GM23338 (cell line): ENCODE results near the gene ORC3.

Experiments used
- CREB1 ChIP-seq: fragments of 250-450 bp; sonication (Bioruptor Pico); IDR thresholded peaks from 2 replicates; pipeline ENCODE4 v1.5.0; 2020; ENCODE audit warnings: low read depth, mild to moderate bottlenecking, moderate library complexity
- TF ChIP-seq, protein P1 (sequence below), 2 experiments: fragments of 200-600 bp in 1 of 2; sonication (generic) in 1 of 2; conservative IDR thresholded peaks; 2 replicates each; pipeline versions ENCODE4 v1.5.1 to v1.6.1; 2016 to 2017; ENCODE audit warnings: antibody characterized with exemption in 2 of 2, low read depth in 2 of 2, mild to moderate bottlenecking in 2 of 2, moderate library complexity in 1 of 2

DNA sequence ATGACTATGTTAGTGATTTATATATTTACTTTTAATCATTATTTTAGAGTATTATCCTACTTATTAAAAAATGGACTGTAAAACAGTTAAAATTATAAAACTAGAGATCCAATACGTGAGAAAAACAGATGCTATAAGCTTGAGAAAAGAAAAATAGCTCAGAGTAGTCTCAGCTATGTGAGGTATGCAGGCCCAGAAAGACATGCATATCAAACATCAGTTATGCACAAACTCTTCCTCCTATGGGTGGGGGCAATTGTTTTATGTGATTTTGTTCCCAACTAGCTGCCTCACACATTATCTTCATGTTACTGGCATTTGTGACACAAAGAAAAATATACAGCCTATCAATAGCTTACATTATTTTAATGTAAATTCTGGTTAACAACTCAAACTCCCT, 28.9 kb upstream of the ORC3 start:
- TF ChIP-seq, protein P1, sequence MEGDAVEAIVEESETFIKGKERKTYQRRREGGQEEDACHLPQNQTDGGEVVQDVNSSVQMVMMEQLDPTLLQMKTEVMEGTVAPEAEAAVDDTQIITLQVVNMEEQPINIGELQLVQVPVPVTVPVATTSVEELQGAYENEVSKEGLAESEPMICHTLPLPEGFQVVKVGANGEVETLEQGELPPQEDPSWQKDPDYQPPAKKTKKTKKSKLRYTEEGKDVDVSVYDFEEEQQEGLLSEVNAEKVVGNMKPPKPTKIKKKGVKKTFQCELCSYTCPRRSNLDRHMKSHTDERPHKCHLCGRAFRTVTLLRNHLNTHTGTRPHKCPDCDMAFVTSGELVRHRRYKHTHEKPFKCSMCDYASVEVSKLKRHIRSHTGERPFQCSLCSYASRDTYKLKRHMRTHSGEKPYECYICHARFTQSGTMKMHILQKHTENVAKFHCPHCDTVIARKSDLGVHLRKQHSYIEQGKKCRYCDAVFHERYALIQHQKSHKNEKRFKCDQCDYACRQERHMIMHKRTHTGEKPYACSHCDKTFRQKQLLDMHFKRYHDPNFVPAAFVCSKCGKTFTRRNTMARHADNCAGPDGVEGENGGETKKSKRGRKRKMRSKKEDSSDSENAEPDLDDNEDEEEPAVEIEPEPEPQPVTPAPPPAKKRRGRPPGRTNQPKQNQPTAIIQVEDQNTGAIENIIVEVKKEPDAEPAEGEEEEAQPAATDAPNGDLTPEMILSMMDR (conservative IDR thresholded peaks at IDR 0.05; ENCODE audit: low read depth in 2 of 2), result no peak
- no peak for TF ChIP-seq CREB1 (CRISPR knock-in tag)
